ENCODE measurements around the gene PFKFB2. TPM values are rescaled to one million over a fixed set of nuclear protein-coding genes. Genes with fewer than 3 reads are reported as not detected.

PFKFB2 gene
- total RNA-seq, 1 experiment from 2014 or later, result 28.0 TPM

DNA sequence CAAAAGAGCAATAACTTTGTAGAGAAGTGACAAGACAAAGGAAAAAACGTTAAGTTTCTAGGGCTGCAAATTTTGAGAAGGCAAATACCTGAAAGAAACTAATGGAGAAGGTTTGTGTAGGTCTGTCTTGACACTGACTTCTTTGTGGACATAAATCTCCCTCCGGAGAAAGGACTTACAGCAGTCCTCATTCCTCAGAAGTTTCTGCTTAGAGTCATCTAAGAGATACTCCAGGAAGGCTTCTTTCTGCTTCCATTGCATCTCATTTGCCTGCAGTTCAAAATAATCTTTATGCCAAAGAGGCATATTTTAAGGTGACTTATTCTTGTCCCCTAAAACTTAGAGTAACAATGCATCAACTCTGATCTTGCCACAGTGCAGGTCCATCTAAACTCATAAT is 31.2 kb downstream of the PFKFB2 start:
- H3K4me2 ChIP-seq, result no peak overlapping the region
- no peaks in the 10 kb centered on the region for H3K27me3 ChIP-seq (ENCODE audit: insufficient read depth, low read depth)
- H4K20me1 ChIP-seq (ENCODE audit: insufficient read depth), result no peaks in the 10 kb centered on the region
- no peaks in the 10 kb centered on the region for H3K79me2 ChIP-seq (ENCODE audit: low read depth)
- H3K36me3 ChIP-seq (ENCODE audit: low read depth), result no peaks in the 10 kb centered on the region
- H3K4me1 ChIP-seq (replicated peaks; ENCODE audit: insufficient read depth), result peaks cover 28% of the 10 kb centered on the region
- no peak for DNase-seq
- no peak overlapping the region for H3K4me3 ChIP-seq
- CTCF ChIA-PET, result interaction anchor here (0.7 to 1.8 kb wide), 3 partner anchors 52 to 416 kb away, joined by 3 to 14 read pairs (median 4); partner anchors contain the start of gene C1orf116
- intact Hi-C loops (cut with micrococcal nuclease; ENCODE audit: unreplicated experiment), result loop anchor here (1.0 to 10.0 kb wide), 4 partner anchors 121 to 415 kb away; partner anchors contain the start of gene CD55
- H3K9me3 ChIP-seq (ENCODE audit: insufficient read depth, low read depth), result no peaks in the 10 kb centered on the region
- H3F3A ChIP-seq (ENCODE audit: insufficient read depth, low read depth), result peaks cover 14% of the 10 kb centered on the region
- POLR2A ChIA-PET (ENCODE audit: unreplicated experiment), result interaction anchor here (0.7 kb wide), 1 partner anchor 157 kb away, joined by 6 read pairs; no protein-coding TSS in a partner anchor
- H3K9me2 ChIP-seq (ENCODE audit: insufficient read depth), result no peaks in the 10 kb centered on the region
- TF ChIP-seq, protein P1, sequence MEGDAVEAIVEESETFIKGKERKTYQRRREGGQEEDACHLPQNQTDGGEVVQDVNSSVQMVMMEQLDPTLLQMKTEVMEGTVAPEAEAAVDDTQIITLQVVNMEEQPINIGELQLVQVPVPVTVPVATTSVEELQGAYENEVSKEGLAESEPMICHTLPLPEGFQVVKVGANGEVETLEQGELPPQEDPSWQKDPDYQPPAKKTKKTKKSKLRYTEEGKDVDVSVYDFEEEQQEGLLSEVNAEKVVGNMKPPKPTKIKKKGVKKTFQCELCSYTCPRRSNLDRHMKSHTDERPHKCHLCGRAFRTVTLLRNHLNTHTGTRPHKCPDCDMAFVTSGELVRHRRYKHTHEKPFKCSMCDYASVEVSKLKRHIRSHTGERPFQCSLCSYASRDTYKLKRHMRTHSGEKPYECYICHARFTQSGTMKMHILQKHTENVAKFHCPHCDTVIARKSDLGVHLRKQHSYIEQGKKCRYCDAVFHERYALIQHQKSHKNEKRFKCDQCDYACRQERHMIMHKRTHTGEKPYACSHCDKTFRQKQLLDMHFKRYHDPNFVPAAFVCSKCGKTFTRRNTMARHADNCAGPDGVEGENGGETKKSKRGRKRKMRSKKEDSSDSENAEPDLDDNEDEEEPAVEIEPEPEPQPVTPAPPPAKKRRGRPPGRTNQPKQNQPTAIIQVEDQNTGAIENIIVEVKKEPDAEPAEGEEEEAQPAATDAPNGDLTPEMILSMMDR (conservative IDR thresholded peaks at IDR 0.05), result no peak
- no peak for TF ChIP-seq EZH2 (IDR thresholded peaks at IDR 0.05; ENCODE audit: low read depth)
- no TSS peak for BruUV-seq (replicated peaks)
- no peak overlapping the region for H3K27ac ChIP-seq
- no peak overlapping the region for H2AFZ ChIP-seq

DNA sequence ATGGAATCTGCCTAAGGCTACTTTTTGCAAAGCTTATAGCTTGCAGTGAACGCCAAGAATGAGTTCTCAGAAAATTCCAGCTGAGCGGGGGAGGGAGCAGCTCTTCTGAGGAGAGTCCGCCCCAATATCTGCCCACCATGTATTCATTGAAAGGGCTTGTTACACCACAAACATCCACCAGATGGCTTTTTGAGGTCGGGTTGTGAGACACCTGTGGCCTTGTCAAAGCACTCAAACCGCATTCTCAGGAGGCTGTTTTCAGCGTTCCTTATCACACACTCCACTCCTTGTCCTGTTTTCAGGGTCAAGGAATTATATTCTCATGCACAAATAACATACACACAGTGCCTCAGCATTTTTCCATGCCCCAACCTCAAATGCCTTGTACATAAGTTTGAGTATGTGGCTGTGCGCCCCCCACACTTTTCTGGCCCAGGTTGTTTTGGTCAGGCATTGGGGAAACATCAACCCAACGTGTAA is 31.7 kb downstream of the PFKFB2 start:
- peaks cover 30% of the 10 kb centered on the region for H3K4me1 ChIP-seq (replicated peaks; ENCODE audit: insufficient read depth)
- no peak overlapping the region for H3K4me3 ChIP-seq
- no peaks in the 10 kb centered on the region for H3K27me3 ChIP-seq (ENCODE audit: insufficient read depth, low read depth)
- H3K79me2 ChIP-seq (ENCODE audit: low read depth), result no peaks in the 10 kb centered on the region
- TF ChIP-seq EZH2 (IDR thresholded peaks at IDR 0.05; ENCODE audit: low read depth), result no peak
- TF ChIP-seq, protein P1 (conservative IDR thresholded peaks at IDR 0.05), result peak; percentile 76
- intact Hi-C loops (cut with micrococcal nuclease; ENCODE audit: unreplicated experiment), result loop anchor here (1.0 to 10.0 kb wide), 4 partner anchors 120 to 414 kb away; partner anchors contain the start of gene CD55
- H2AFZ ChIP-seq, result no peak overlapping the region
- no peaks in the 10 kb centered on the region for H3K36me3 ChIP-seq (ENCODE audit: low read depth)
- ChIA-PET CTCF (interaction anchor here (0.7 to 1.8 kb wide), 3 partner anchors 52 to 415 kb away, joined by 3 to 14 read pairs (median 4); partner anchors contain the start of gene C1orf116), POLR2A (ENCODE audit: unreplicated experiment) (interaction anchor here (0.6 kb wide), 1 partner anchor 1054 kb away, joined by 4 read pairs; no protein-coding TSS in a partner anchor)
- peak; percentile 55 to 59 for DNase-seq
- no peak overlapping the region for H3K4me2 ChIP-seq
- no peaks in the 10 kb centered on the region for H3K9me3 ChIP-seq (ENCODE audit: insufficient read depth, low read depth)
- no peaks in the 10 kb centered on the region for H3K9me2 ChIP-seq (ENCODE audit: insufficient read depth)
- H3K27ac ChIP-seq, result no peak overlapping the region
- H4K20me1 ChIP-seq (ENCODE audit: insufficient read depth), result no peaks in the 10 kb centered on the region
- peaks cover 17% of the 10 kb centered on the region for H3F3A ChIP-seq (ENCODE audit: insufficient read depth, low read depth)
- BruUV-seq (replicated peaks), result no TSS peak

DNA sequence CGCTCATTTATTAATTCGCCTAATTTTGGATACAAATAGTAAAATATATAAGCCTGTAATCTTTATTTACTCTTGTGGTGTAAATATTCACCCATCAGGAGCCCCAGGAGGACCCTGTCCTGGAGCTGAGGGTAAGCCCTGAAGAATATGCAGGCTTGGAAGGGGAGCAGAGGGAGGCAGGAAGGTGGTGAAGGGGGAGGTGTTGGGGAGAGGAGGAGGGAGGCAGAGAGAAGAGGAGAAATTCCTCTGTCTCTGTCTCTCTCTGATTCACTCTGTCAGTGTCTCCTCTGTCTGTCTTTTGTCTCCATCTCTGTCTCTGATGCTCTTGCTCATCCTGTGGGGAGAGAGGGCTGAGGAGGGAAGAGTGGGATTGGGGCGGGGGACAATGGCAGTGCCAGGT is 32.8 kb downstream of the PFKFB2 start:
- DNase-seq, result no peak
- no peak overlapping the region for H3K4me3 ChIP-seq
- H2AFZ ChIP-seq, result no peak overlapping the region
- no peaks in the 10 kb centered on the region for H3K36me3 ChIP-seq (ENCODE audit: low read depth)
- ChIA-PET POLR2A (ENCODE audit: unreplicated experiment) (no interaction called here), CTCF (interaction anchor here (0.6 kb wide), 1 partner anchor 301 kb away, joined by 3 read pairs; no protein-coding TSS in a partner anchor)
- H3K9me3 ChIP-seq (ENCODE audit: insufficient read depth, low read depth), result no peaks in the 10 kb centered on the region
- H4K20me1 ChIP-seq (ENCODE audit: insufficient read depth), result no peaks in the 10 kb centered on the region
- no peaks in the 10 kb centered on the region for H3K79me2 ChIP-seq (ENCODE audit: low read depth)
- H3K4me1 ChIP-seq (replicated peaks; ENCODE audit: insufficient read depth), result peaks cover 30% of the 10 kb centered on the region
- H3K27me3 ChIP-seq (ENCODE audit: insufficient read depth, low read depth), result no peaks in the 10 kb centered on the region
- no TSS peak for BruUV-seq (replicated peaks)
- H3K4me2 ChIP-seq, result no peak overlapping the region
- TF ChIP-seq EZH2 (IDR thresholded peaks at IDR 0.05; ENCODE audit: low read depth), result no peak
- TF ChIP-seq, protein P1 (conservative IDR thresholded peaks at IDR 0.05), result no peak
- H3K9me2 ChIP-seq (ENCODE audit: insufficient read depth), result no peaks in the 10 kb centered on the region
- intact Hi-C loops (cut with micrococcal nuclease; ENCODE audit: unreplicated experiment), result loop anchor here (2.0 to 10.0 kb wide), 2 partner anchors 119 to 413 kb away; no protein-coding TSS in a partner anchor
- peaks cover 17% of the 10 kb centered on the region; the same call in 1 of the 2 replicates for H3F3A ChIP-seq (ENCODE audit: insufficient read depth, low read depth)
- no peak overlapping the region for H3K27ac ChIP-seq
